ENCODE results near the gene SLC22A23.

SLC22A23 gene

DNA sequence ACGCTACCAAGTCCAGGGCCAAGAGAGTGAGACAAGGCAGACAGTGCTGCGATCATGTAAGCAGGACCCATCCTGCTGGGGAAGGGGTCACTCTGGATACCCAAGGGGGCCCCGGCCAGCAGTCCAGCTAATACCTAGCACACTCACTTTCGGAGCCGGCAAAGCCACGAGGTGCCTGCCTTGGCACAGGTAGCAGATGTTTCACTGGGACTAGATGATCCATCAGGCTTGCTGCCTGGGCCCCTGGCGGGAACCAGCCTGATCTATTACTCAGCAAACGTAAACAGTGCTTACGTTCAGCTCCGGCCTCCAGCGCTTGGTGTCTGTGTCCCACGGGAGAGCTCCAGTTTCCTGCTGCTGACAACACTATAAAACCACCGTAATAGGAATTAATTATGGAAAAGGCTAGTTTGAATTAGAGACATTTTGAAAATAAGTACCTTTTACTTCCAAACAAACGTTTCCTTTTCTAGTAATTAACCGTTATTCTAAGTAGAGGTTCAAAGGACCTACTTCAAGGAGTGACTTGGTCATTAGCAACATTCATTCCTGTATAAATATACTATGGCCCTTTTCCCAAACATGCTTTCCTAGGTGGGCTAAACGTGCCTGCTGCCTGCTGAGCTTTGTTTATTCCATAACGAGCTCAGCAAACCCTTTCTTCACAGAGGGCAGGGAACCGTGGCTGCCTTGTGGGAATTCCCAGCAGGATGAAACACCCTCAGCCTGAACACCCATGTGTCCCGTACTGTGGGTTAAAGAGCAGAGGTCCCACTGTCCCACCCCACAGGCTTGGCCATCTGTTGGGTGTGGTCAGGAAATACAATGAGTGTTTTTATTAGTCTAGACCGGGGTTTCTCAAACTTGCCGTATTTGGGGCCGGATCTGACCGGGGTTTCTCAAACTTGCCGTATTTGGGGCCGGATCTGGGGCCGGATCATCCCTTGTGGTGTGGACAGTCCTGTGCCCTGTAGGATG, 18.4 kb downstream of the SLC22A23 start (continued):
- TF ChIP-seq ZNF148 (tag by site-specific recombination; IDR thresholded peaks at IDR 0.05; ENCODE audit: borderline replicate concordance), result no peak
- no peak for TF ChIP-seq ZNF426 (tag by site-specific recombination; IDR thresholded peaks at IDR 0.05)
- TF ChIP-seq YY2 (tag by site-specific recombination; IDR thresholded peaks at IDR 0.05), result no peak
- TF ChIP-seq, protein P1, sequence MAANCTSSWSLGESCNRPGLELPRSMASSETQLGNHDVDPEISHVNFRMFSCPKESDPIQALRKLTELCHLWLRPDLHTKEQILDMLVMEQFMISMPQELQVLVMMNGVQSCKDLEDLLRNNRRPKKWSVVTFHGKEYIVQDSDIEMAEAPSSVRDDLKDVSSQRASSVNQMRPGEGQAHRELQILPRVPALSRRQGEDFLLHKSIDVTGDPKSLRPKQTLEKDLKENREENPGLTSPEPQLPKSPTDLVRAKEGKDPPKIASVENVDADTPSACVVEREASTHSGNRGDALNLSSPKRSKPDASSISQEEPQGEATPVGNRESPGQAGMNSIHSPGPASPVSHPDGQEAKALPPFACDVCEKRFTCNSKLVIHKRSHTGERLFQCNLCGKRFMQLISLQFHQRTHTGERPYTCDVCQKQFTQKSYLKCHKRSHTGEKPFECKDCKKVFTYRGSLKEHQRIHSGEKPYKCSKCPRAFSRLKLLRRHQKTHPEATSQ (tag by site-specific recombination; IDR thresholded peaks at IDR 0.05), result no peak
- no peak for TF ChIP-seq REPIN1 (tag by site-specific recombination; IDR thresholded peaks at IDR 0.05; ENCODE audit: low read depth)
- TF ChIP-seq ZNF202 (tag by site-specific recombination; IDR thresholded peaks at IDR 0.05; ENCODE audit: borderline replicate concordance), result no peak
- TF ChIP-seq ZNF292 (tag by site-specific recombination; IDR thresholded peaks at IDR 0.05; ENCODE audit: borderline replicate concordance, low read depth), result no peak
- TF ChIP-seq, protein P2, sequence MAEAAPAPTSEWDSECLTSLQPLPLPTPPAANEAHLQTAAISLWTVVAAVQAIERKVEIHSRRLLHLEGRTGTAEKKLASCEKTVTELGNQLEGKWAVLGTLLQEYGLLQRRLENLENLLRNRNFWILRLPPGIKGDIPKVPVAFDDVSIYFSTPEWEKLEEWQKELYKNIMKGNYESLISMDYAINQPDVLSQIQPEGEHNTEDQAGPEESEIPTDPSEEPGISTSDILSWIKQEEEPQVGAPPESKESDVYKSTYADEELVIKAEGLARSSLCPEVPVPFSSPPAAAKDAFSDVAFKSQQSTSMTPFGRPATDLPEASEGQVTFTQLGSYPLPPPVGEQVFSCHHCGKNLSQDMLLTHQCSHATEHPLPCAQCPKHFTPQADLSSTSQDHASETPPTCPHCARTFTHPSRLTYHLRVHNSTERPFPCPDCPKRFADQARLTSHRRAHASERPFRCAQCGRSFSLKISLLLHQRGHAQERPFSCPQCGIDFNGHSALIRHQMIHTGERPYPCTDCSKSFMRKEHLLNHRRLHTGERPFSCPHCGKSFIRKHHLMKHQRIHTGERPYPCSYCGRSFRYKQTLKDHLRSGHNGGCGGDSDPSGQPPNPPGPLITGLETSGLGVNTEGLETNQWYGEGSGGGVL (tag by site-specific recombination; IDR thresholded peaks at IDR 0.05), result no peak
- TF ChIP-seq ZFP37 (tag by site-specific recombination; IDR thresholded peaks at IDR 0.05), result no peak
- no peak for TF ChIP-seq ZNF560 (tag by site-specific recombination; IDR thresholded peaks at IDR 0.05; ENCODE audit: borderline replicate concordance)
- TF ChIP-seq ZNF138 (tag by site-specific recombination; IDR thresholded peaks at IDR 0.05; ENCODE audit: borderline replicate concordance), result no peak
- peak; percentile 85 for TF ChIP-seq FEZF1 (tag by site-specific recombination; IDR thresholded peaks at IDR 0.05)
- TF ChIP-seq KLF7 (tag by site-specific recombination; IDR thresholded peaks at IDR 0.05; ENCODE audit: borderline replicate concordance), result 0 out of 2 replicates have a peak, but pooled peaks have one; percentile 11
- peak; percentile 77 for TF ChIP-seq ZNF423 (tag by site-specific recombination; IDR thresholded peaks at IDR 0.05)
- TF ChIP-seq SP2 (tag by site-specific recombination; IDR thresholded peaks at IDR 0.05), result no peak
- TF ChIP-seq, protein P3, sequence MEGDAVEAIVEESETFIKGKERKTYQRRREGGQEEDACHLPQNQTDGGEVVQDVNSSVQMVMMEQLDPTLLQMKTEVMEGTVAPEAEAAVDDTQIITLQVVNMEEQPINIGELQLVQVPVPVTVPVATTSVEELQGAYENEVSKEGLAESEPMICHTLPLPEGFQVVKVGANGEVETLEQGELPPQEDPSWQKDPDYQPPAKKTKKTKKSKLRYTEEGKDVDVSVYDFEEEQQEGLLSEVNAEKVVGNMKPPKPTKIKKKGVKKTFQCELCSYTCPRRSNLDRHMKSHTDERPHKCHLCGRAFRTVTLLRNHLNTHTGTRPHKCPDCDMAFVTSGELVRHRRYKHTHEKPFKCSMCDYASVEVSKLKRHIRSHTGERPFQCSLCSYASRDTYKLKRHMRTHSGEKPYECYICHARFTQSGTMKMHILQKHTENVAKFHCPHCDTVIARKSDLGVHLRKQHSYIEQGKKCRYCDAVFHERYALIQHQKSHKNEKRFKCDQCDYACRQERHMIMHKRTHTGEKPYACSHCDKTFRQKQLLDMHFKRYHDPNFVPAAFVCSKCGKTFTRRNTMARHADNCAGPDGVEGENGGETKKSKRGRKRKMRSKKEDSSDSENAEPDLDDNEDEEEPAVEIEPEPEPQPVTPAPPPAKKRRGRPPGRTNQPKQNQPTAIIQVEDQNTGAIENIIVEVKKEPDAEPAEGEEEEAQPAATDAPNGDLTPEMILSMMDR (tag by site-specific recombination; IDR thresholded peaks at IDR 0.05), result no peak
- TF ChIP-seq OVOL3 (tag by site-specific recombination; IDR thresholded peaks at IDR 0.05), result 0 out of 2 replicates have a peak, but pooled peaks have one; percentile 66
- TF ChIP-seq ZBTB20 (tag by site-specific recombination; IDR thresholded peaks at IDR 0.05), result peak; percentile 99
- TF ChIP-seq ZFP3 (tag by site-specific recombination; IDR thresholded peaks at IDR 0.05; ENCODE audit: low read depth), result no peak
- no peak for TF ChIP-seq SALL2 (tag by site-specific recombination; IDR thresholded peaks at IDR 0.05; ENCODE audit: borderline replicate concordance)
- TF ChIP-seq, protein P4, sequence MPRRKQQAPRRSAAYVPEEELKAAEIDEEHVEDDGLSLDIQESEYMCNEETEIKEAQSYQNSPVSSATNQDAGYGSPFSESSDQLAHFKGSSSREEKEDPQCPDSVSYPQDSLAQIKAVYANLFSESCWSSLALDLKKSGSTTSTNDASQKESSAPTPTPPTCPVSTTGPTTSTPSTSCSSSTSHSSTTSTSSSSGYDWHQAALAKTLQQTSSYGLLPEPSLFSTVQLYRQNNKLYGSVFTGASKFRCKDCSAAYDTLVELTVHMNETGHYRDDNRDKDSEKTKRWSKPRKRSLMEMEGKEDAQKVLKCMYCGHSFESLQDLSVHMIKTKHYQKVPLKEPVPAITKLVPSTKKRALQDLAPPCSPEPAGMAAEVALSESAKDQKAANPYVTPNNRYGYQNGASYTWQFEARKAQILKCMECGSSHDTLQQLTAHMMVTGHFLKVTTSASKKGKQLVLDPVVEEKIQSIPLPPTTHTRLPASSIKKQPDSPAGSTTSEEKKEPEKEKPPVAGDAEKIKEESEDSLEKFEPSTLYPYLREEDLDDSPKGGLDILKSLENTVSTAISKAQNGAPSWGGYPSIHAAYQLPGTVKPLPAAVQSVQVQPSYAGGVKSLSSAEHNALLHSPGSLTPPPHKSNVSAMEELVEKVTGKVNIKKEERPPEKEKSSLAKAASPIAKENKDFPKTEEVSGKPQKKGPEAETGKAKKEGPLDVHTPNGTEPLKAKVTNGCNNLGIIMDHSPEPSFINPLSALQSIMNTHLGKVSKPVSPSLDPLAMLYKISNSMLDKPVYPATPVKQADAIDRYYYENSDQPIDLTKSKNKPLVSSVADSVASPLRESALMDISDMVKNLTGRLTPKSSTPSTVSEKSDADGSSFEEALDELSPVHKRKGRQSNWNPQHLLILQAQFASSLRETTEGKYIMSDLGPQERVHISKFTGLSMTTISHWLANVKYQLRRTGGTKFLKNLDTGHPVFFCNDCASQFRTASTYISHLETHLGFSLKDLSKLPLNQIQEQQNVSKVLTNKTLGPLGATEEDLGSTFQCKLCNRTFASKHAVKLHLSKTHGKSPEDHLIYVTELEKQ (tag by site-specific recombination; IDR thresholded peaks at IDR 0.05; ENCODE audit: borderline replicate concordance), result peak; percentile 79; the same call in 1 of the 2 replicates
- TF ChIP-seq, protein P5, sequence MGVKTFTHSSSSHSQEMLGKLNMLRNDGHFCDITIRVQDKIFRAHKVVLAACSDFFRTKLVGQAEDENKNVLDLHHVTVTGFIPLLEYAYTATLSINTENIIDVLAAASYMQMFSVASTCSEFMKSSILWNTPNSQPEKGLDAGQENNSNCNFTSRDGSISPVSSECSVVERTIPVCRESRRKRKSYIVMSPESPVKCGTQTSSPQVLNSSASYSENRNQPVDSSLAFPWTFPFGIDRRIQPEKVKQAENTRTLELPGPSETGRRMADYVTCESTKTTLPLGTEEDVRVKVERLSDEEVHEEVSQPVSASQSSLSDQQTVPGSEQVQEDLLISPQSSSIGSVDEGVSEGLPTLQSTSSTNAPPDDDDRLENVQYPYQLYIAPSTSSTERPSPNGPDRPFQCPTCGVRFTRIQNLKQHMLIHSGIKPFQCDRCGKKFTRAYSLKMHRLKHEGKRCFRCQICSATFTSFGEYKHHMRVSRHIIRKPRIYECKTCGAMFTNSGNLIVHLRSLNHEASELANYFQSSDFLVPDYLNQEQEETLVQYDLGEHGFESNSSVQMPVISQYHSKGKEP (tag by site-specific recombination; IDR thresholded peaks at IDR 0.05), result no peak
- TF ChIP-seq ZNF660 (tag by site-specific recombination; IDR thresholded peaks at IDR 0.05), result no peak
- no peak for TF ChIP-seq ZNF157 (tag by site-specific recombination; IDR thresholded peaks at IDR 0.05)
